ENCODE results near the gene DEFB110.

GRCh38 chr6:49995278-49995677, 26.5 kb downstream of the DEFB110 start:
- no peak for TF ChIP-seq CTCF (conservative IDR thresholded peaks at IDR 0.05; ENCODE audit: low read depth, low read length)
- TF ChIP-seq EZH2 (IDR thresholded peaks at IDR 0.05; ENCODE audit: borderline replicate concordance, low read depth, low read length, poor library complexity, severe bottlenecking), result no peak

Data from A673 (cell line).